ENCODE results near the gene NRGN. TPM values are rescaled to one million over a fixed set of nuclear protein-coding genes. Genes with fewer than 3 reads are reported as not detected.

Gene NRGN
- total RNA-seq, 4 donors from 2014 or later, result 0.40 to 3.6 (median 2.7) TPM

DNA sequence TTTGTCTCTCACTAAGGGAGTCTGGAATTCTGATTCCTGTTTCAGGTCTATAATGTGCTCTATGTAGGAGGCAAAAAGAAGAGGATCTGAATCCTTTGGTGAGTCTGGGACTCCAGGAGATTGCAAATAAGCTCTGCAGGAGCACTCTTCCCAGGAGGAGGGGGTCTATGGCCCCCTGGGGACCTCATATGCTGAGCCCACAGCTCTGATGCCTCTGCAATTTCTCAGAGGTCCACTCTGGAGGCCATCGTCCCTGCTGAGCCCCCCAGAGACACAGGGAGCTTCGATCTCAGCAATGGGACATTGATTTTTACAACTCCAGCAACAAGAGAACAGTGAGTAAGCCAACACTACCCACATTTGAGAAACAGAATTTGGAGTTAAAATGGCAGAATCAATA is 20.2 kb upstream of the NRGN start:
- peaks cover 5% of the 10 kb centered on the region in 2 donors for H3K4me1 ChIP-seq
- intact Hi-C loops (cut with DNase I), result no loop called here
- no peaks in the 10 kb centered on the region for H3K27me3 ChIP-seq
- WGBS, 2 donors, result 62 to 65% methylated on average over 2 of the region's 2 CpGs
- H3K9me3 ChIP-seq, result no peaks in the 10 kb centered on the region
- no peak overlapping the region for H3K27ac ChIP-seq
- DNase-seq, result no peak
- no peak for TF ChIP-seq POLR2A (IDR thresholded peaks at IDR 0.05)
- no peak for TF ChIP-seq CTCF (IDR thresholded peaks at IDR 0.05)
- H3K36me3 ChIP-seq, result no peaks in the 10 kb centered on the region
- no peak overlapping the region for H3K4me3 ChIP-seq (replicated peaks in 1 of 3)

DNA sequence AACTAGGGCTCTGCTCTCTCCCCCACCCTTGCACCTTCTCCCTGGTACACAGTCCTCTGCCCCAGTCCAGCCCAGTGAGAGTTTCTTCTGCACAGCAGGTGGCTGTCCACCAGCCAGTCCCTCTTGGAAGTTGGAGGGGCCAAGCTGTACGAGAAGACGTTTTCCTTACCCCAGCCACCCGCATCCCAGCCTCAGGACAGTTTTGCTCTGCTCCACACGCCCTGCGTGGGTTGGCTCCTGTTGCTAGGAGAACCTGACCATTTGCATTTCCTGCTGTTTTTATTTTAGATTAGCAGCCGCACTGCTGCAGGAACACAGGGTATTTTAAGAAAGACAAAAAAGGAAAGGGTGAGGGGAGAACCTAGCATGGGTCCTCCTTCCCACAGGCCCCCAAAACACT is 17.6 kb upstream of the NRGN start:
- no peaks in the 10 kb centered on the region for H3K27me3 ChIP-seq
- no peak for TF ChIP-seq POLR2A (IDR thresholded peaks at IDR 0.05)

DNA sequence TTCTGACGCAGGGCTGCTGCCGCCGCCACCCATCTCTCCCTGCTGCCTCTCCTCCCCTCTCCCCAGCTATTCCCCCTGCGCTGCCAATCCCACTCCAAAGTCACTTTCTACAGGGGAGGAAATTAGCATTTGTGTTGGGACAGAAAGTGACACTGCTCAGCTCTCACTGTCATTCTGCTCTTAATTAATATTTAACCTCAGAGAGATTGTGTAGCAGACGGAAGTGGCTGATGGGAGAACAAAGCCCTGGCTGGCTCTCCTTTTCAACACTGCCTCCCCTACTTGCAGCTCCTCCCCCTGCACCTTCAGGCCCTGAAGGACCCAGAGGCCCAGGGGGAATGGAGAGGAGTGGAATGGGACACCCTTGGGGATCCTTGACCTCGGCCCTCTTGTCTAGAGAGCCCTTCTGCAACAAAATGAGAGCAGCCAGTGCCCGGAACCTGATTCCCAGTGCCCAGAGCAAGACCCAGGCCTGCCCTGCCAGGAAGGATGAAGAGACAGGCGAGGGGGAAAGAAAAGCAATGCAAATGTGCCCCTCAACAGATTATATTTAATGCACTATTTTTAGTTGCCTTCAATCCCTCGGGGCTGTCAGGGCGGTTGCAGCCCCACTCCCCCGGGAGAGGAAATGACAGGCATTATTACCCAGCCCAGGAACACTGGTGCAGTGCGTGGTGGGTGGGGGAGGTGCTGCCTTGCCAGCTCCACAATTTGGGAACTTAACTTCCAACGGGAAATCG is 14.6 kb upstream of the NRGN start:
- TF ChIP-seq CTCF (IDR thresholded peaks at IDR 0.05) (no peak), POLR2A (IDR thresholded peaks at IDR 0.05) (no peak)
- intact Hi-C loops (cut with DNase I), result no loop called here
- DNase-seq, result peak; percentile 56 to 86
- Histone ChIP-seq H3K36me3 (no peaks in the 10 kb centered on the region), H3K27ac (no peak overlapping the region), H3K9me3 (no peaks in the 10 kb centered on the region), H3K4me3 (replicated peaks in 1 of 3) (no peak overlapping the region), H3K4me1 (no peaks in the 10 kb centered on the region), H3K27me3 (no peaks in the 10 kb centered on the region)
- WGBS, 2 donors, result 41% methylated on average over 14 of the region's 14 CpGs

More for the DNA sequence above, 17.6 kb upstream of the NRGN start:
- no peaks in the 10 kb centered on the region for H3K36me3 ChIP-seq
- peaks cover 5% of the 10 kb centered on the region in 2 donors for H3K4me1 ChIP-seq
- no peak overlapping the region for H3K27ac ChIP-seq
- H3K9me3 ChIP-seq, result no peaks in the 10 kb centered on the region
- H3K4me3 ChIP-seq (replicated peaks in 1 of 3), result no peak overlapping the region
- DNase-seq, result no peak
- intact Hi-C loops (cut with DNase I), result no loop called here
- WGBS, 2 donors, result 63 to 78% methylated on average over 6 of the region's 6 CpGs

- no peaks in the 10 kb centered on the region for H3K9me3 ChIP-seq
- intact Hi-C loops (cut with DNase I), result no loop called here
- WGBS, 2 donors, result 51 to 60% methylated on average over 6 of the region's 6 CpGs
Measured at GRCh38 chr11:124725719-124726105, 14.0 kb upstream of the NRGN start.

DNA sequence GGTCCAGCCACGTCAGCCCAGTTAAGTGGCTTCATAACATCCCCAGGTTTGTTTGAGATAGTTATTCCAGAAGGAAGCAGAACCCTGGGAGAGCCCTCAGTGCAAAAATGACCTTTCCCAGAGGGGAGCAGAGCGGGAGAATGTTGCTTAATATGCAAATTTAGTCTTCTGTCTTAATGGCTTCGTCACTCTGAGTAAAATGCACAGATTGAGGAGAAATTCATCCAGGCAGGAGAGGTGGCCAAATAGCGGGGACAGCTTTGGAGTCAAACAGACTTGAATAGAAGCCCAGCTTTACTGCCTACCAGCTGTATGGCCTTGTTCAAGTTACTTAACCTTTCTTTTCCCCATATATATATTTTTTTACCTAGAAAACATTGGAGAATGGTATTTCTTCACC is 12.3 kb upstream of the NRGN start:
- Histone ChIP-seq H3K4me3 (replicated peaks in 1 of 3) (no peak overlapping the region), H3K36me3 (no peaks in the 10 kb centered on the region), H3K27me3 (no peaks in the 10 kb centered on the region), H3K27ac (no peak overlapping the region), H3K4me1 (no peaks in the 10 kb centered on the region), H3K9me3 (no peaks in the 10 kb centered on the region)
- no peak for TF ChIP-seq CTCF (IDR thresholded peaks at IDR 0.05)
- TF ChIP-seq POLR2A (IDR thresholded peaks at IDR 0.05), result no peak
- no peak for DNase-seq
- intact Hi-C loops (cut with DNase I), result no loop called here
- 87 to 95% methylated on average over 4 of the region's 4 CpGs for WGBS, 2 donors

More at GRCh38 chr11:124725719-124726105, 14.0 kb upstream of the NRGN start:
- Histone ChIP-seq H3K4me3 (replicated peaks in 1 of 3) (no peak overlapping the region), H3K27ac (no peak overlapping the region), H3K27me3 (no peaks in the 10 kb centered on the region), H3K4me1 (no peaks in the 10 kb centered on the region), H3K36me3 (no peaks in the 10 kb centered on the region)
- no peak for DNase-seq
- TF ChIP-seq POLR2A (IDR thresholded peaks at IDR 0.05) (no peak), CTCF (IDR thresholded peaks at IDR 0.05) (no peak)
